GM19238 (cell line): ENCODE measurements around the gene PLCB1.

ENCODE experiments used
- DNase-seq: peaks from one replicate; pipeline ENCODE4 v3.0.0; 2011; ENCODE audit warnings: low spot score; ENCODE audit not compliant: insufficient read length

Gene PLCB1

GRCh38 chr20:8646033-8646441 lies 514.0 kb downstream of the PLCB1 start:
- no peak for DNase-seq

DNA sequence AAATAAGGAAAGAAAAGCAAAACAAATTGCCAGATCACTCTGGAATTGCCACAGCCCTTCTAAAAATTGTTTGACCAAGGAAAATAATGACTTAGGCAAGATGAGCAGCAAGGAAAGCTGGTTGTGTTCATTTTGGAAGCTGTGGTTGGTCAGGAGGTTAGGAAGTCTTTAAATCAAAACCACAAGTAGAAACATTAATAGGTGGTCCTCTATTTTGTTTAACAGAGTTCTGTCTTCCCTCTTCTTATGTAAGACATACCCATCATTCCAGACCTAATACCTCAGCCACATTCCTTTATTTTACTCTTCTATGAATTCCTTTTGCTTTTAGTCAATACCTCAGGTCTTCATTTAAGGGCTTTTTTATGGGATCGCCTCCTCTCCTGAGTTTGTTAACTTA lies 514.6 kb downstream of the PLCB1 start:
- no peak for DNase-seq

GRCh38 chr20:8647961-8648441 lies 515.9 kb downstream of the PLCB1 start:
- no peak for DNase-seq

GRCh38 chr20:8648466-8648865 lies 516.4 kb downstream of the PLCB1 start:
- DNase-seq: no peak

DNA sequence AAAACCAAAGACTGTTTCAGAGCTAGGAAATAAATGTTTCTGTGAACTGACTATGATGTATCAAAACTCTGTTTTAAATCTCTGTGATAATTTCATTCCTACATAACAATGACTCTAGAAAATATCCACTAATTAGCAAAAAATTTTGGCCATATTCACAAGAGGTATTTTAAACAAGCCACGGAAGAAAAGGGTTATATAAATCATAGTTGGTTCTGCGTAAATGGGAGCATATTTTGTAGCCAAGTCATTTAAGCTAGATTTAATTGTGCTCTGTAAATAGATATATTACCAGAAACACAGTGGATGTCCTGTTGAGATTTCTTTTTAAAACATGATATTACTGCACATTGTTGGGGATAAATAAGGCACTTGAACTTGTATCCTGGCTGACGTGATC lies 520.3 kb downstream of the PLCB1 start:
- DNase-seq: no peak

DNA sequence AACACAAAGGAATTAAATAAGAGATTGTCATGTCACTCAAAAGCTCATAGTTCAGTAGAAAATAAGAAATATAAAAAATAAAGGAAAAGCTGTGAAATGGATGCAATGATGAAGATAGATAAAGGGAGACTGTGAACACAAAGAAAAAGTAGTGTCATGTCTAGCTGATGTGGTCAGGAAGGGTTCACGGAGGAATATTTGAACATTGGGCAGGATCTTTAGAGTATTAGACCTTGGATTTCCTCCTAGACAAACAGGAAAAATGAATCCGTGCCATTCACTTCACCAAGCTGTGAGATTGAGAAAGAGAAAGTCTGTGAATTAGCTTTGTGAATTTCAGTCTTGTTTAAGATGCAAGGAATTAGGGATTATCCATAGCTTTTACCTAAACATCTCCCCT lies 522.4 kb downstream of the PLCB1 start:
- DNase-seq: no peak

DNA sequence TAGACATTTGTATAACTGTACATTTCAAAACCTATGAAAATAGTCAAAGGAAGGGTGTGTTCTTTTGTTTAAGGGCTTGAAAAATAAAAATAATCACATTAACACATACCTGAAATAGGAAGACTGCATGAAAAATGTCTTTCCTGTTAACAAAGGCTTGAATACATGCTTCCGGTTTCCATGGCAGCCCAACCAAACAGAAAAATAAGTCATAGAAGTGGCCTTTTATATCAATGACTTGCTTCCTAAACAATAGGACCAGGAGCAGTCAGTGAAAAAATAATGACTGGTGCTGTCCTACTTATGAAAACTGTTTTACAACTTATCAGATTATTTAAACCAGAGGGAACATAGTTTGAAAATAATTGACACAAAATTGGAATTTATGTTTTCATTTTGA lies 524.3 kb downstream of the PLCB1 start:
- DNase-seq: no peak

GRCh38 chr20:8657664-8658063 lies 525.6 kb downstream of the PLCB1 start:
- no peak for DNase-seq

GRCh38 chr20:8658103-8658502 lies 526.0 kb downstream of the PLCB1 start:
- DNase-seq: no peak

DNA sequence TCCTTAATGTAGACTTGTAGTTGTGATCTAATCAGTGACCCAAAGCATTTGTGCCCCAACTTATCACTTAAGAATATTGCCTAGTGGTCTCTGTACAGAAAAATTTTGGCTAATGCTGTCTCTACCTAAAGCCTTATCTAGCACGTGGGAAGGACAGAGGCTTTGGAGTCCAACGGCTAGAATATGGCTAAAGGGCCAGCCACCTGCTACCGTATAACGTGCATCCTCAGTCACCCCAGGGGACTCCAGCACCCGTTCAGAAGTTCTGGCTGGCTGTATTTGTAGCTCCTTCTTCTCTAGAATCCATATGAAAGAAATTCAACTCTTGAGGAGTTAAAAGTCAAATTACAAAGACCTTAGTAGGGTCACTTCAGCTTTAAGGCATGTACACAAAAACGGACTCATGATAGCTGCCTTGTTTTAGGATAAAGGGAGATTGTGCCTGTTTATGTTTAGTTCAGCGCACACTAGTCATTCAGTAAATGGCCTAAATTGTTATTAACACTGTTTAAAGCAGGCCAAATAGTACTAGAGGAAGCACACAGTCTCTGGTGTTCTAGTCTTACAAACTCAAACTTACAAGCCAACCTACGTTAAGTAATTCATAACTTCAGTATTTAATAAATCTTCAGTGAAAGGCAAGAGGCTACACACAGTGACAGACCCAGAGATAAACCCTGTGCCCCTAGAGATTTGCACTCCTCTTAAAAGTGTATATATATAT lies 529.3 kb downstream of the PLCB1 start:
- DNase-seq: no peak

GRCh38 chr20:8662433-8662954 lies 530.4 kb downstream of the PLCB1 start:
- DNase-seq: no peak

DNA sequence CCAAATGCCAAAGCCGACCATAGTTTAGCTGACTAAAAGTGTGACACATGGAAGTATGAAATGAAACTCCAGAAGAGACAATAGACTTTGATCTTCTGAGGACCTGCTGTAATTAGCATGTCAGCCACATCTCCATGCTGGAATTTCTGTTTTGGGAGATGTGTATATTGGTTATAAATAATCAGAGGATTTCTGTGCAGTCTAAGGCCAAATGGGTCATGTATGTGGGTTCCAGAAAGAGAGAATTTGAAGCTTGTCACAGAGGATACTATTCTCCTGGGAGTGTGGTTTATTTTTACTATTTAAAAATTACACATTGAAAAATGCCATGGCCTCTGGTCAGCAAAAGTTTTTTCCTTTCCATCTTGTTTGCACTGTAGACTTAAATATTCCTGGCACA lies 531.4 kb downstream of the PLCB1 start:
- no peak for DNase-seq

DNA sequence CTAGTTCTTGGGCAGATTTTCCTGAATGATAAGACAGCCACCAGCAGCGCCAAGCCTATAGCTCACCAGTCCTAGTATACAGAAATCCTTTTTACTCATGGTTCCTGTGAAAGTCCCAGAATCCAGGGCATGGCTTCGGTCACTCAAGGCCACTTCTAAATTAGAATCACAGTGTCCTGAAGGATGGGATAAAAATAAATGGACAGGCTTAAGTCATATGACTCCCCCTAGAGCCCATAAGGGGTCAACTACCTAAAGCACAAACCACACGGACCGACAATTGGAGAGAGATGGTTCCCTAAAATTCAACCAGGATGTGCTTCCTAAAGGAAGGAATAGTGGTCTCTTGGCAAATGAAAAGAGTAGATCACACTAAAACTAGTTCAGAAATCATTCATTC lies 532.7 kb downstream of the PLCB1 start:
- DNase-seq: no peak

GRCh38 chr20:8667306-8667705 lies 535.2 kb downstream of the PLCB1 start:
- no peak for DNase-seq

DNA sequence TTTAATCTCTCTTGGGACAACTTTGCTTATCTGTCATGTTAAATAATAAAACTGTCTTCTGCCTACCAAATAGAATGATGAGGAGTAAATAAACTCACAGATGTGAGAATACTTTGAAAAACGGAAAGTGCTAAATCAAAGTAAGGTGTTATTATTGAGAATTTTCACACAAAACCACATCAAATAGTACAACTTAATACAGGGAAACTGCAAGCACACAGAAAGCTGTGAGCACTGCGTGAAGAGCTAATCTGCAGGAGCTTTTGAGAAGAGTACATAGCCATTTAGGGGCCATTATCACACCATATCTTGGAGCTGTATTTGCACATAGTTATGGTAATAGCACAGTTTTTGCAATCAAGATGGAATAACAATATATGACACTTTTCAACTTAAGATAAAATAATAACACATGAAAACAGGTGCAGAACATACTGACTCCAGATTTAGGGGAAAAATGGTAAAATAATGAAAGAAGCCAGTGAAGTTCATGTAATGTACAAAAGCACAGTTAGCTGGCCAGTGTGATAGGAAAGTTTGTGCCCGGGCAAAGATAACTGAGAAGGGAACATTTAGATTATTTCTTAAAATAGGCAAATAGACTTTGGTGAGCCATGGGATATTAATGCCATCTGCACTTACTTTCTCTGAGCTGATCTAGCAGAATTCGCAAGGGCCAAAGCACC lies 538.3 kb downstream of the PLCB1 start:
- no peak for DNase-seq

GRCh38 chr20:8670893-8671215 lies 538.8 kb downstream of the PLCB1 start:
- DNase-seq: no peak

DNA sequence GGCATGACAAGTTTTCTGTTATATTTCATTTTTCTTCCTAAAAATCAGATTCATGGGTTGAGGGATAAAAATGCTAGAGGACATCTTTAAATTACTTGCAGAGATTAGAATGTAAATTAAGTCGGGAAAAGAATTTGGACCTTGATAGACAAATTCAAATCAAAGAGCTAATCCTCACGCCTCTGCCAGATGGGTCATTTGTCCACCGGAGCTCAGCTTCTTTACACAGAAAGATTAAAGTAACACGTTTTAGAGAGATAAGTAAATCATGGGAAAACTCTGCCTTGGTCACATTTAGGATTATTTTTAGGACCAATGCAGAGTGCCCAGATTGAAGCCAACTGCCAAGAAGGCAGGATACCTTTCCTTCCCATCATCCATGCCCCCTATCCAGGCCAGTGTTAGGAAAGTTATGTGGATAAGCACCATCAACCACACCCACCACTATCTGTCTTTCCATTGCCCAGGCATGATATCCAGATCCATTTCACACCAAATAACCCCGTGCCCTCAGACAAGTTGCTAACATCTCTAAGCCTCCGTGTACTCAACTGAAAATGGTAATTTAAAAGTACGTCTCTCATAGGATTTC lies 539.4 kb downstream of the PLCB1 start:
- DNase-seq: no peak

DNA sequence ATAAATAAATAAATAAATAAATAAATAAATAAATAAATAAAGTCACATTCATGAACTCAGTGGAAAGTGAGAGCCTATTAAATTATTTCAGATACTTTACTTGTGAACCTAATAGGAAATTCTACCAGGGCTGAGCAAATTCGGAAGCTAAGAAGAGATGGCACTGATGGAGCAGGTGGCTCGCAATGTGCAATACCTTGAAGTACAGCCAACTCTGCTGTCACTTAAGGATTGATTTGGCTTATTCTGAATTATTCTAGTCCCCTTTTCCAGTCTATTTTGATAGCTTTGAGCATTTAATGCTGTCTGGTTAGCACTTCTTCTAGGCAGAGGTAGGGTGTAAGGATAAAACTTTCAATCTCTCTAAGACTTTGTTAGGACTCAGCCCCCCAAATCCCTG lies 541.0 kb downstream of the PLCB1 start:
- DNase-seq: no peak

DNA sequence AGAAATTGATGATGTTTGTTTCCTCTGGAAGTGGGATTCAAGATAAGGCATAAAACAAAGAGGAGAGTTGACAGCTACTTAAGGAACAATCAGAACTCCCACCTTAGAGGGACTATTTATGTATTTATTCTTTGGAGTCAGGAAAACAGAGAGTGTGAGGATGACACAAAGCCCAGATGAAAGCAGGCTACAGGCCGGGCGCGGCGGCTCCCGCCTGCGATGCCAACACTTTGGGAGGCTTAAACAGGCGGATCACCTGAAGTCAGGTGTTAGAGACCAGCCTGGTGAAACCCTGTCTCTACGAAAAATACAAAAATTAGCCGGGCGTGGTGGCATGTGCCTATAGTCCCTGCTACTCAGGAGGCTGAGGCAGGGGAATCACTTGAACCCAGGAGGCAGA lies 543.8 kb downstream of the PLCB1 start:
- no peak for DNase-seq

DNA sequence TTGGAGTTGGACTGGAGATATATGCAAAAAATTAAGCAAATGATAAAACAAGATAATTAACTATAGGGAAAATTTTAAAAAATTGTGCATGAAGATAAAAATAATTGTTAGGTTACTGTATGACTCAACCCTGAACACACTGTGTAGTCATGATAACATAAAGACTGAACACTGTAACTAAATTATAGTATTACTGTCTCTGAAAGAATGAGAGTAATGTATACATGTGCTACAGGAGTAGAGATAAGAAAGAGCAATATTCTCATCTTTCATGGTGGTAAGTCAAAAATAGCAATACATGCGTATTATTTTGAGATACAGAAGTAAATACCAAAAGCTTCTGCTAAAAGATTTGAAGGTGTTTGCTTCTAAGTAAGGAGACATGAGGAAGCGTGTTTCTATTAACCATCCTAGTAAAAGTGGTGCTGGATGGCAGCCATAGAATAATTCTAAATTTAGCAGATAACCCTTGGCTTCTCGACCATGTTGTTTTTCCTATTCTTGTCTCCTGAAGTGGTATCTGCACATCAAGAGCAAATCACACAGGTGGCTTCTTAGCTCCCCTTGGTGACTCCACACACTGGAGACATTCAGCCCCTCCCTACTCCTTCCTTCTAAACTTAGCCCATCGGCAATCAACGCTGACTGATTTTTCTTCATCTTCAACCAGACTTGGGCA lies 546.2 kb downstream of the PLCB1 start:
- no peak for DNase-seq

DNA sequence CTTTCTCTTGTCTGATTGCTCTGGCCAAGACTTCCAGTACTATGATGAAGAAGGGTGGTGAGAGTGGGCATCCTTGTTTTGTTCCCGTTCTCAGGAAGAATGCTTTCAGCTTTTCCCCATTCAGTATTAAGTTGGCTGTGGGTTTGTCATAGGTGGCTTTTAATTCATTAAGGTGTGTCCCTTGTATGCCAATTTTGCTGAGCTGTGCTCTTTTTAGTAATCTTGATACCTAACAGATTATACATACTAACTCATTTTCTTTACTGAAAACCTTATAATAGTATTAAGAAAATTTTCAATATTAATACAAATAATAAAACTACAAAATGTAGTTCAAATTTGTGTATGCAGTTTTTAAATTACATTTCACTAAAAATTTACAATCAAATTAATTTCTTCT lies 557.3 kb downstream of the PLCB1 start:
- DNase-seq: no peak

GRCh38 chr20:8690074-8690473 lies 558.0 kb downstream of the PLCB1 start:
- DNase-seq: no peak
